GM19463 (cell line): Measurements from ENCODE around the gene ABCC3.

Source experiments
- ATAC-seq: cut with Tn5 transposase; IDR thresholded peaks from one replicate; pipeline ENCODE4 v1.9.1; 2021; ENCODE audit warnings: mild to moderate bottlenecking, moderate library complexity; ENCODE audit not compliant: unreplicated experiment

The ABCC3 gene

DNA sequence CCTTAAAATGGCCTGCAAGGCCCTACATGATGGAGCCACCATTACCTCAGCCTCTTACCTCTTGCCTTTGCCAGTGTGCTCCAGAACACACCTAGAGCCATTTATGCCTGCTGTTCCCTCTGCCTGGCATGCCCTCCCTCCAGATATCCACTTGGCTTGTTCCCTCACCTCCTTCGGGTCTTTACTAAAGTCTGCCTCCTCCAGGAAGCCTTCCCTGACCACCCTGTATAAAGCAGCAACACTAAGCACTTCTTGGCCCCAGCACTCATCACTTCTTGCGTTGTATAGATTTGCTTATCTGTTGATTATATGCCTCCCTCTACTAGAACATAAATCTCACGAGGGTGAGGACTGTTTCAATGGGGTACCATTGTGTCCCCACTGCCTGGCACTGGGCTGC, 47.8 kb downstream of the ABCC3 start:
- no peak for ATAC-seq

DNA sequence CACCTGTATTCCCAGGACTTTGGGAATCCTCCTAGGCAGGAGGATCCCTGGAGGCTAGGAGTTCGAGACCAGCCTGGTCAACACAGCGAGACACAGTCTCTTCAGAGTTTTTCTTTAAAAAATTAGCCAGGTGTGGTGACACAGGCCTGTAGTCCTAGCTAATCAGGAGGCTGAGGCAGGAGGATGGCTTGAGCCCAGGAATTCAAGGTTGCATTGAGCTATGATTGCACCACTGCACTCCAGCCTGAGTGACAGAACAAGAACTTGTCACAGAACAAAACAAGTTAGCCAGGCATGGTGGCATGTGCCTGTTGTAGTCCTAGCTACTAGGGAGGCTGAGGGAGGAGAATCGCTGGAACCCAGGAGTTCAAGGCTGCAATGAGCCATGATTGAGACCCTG, 48.3 kb downstream of the ABCC3 start:
- ATAC-seq: no peak

DNA sequence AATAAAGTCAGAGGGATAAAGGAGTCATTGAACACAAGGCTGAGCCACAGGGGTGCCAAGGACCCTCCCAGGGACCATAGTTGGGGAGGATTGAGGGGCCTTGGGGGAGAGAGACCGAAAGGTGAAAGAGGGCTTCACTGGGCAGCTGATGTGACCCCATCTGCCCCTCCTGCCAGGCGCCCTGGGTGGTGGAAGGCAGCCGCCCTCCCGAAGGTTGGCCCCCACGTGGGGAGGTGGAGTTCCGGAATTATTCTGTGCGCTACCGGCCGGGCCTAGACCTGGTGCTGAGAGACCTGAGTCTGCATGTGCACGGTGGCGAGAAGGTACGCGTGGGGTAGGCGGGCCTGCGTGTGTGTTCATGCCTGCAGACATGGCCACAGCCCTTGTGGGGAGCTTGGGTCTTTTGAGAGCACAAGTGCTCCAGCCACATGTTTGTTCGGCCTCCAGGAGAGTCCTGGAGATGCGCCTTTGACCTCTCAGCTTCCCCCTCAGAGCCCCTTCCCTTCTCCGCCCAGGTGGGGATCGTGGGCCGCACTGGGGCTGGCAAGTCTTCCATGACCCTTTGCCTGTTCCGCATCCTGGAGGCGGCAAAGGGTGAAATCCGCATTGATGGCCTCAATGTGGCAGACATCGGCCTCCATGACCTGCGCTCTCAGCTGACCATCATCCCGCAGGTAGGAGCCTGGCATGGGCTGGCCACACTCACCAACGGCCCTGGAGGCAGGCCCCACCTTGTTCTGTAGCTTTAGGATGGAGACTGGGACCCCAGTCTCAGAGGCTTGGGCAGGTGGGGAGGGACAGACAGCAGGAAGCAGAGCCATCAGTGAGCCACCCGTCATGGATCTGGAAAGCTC, 49.0 kb downstream of the ABCC3 start:
- ATAC-seq: no peak

GRCh38 chr17:50684288-50684611, 49.6 kb downstream of the ABCC3 start:
- no peak for ATAC-seq

DNA sequence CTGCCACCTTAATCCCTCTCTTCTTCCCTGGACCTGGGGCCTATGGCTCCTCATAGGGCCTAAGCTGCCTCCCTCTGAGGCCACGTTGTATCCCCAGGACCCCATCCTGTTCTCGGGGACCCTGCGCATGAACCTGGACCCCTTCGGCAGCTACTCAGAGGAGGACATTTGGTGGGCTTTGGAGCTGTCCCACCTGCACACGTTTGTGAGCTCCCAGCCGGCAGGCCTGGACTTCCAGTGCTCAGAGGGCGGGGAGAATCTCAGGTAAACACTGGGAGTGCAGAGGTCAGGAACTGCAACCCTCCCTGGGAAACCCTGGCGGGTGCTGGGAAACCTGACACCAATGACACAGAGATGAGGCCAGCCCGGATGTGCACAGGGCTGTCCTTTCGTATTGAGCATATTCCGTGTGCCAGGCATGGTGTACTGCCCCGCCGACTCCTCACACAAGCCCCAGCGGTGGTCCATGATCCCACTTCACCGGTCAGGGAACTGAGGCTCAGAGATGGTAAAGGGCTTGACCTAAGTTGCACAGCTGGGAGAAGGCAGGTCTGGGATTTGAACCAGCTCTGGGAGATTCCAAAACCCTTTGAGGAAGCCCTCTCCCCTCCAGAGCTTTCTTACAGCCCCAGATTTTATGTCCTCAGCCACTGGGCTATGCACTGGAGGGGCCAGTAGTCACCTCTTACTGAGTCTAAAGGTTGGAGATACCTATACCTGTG, 50.1 kb downstream of the ABCC3 start:
- no peak for ATAC-seq

DNA sequence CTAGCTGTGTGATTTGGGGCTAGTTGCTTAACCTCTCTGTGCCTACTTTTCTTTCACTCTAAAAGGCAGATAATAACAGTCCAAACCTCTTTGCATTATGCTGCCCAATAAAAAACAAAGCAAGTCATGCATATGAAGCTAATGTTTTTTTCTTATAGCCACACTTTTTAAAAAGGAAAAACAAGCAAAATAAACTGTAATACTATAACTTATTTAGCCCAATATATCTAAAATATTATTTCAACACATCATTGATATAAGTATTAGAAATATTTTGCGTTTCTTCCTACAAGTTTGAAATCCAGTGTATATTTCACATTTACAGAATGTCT, 50.6 kb downstream of the ABCC3 start:
- ATAC-seq: no peak

GRCh38 chr17:50685691-50686493, 51.2 kb downstream of the ABCC3 start:
- no peak for ATAC-seq

DNA sequence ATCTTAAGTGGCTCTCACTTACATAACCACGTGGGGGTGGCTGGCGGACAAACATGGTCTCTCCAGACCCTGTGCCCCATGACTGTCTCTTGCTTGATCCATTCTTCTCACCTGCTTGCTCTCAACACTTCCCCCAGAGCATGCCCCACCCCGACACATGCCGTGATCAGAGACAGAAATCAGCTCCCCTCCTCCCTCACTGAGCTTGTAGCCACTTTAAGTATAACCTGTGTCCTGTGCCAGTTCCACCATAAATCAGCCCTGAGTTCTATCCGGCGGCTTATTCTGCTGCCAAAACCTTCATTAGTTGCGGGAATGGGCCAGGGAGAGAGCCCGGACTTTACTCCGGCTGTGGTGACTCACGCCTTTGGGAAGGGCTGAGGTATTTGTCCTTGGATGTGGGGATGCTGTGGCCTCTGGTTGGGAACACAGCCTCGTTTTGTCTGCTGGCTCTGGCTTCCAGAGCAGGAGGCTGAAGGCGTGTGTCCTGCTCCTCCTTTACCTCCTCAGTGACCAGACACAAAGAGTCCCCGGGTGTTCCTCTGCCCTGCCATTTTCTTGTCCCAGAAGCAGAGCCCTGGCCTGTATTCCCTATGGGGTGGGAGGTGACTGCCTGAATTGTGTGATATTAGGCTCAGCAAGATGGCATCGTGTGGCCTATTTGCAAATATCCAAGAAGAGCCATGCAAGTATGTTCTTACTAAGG, 52.0 kb downstream of the ABCC3 start:
- no peak for ATAC-seq

DNA sequence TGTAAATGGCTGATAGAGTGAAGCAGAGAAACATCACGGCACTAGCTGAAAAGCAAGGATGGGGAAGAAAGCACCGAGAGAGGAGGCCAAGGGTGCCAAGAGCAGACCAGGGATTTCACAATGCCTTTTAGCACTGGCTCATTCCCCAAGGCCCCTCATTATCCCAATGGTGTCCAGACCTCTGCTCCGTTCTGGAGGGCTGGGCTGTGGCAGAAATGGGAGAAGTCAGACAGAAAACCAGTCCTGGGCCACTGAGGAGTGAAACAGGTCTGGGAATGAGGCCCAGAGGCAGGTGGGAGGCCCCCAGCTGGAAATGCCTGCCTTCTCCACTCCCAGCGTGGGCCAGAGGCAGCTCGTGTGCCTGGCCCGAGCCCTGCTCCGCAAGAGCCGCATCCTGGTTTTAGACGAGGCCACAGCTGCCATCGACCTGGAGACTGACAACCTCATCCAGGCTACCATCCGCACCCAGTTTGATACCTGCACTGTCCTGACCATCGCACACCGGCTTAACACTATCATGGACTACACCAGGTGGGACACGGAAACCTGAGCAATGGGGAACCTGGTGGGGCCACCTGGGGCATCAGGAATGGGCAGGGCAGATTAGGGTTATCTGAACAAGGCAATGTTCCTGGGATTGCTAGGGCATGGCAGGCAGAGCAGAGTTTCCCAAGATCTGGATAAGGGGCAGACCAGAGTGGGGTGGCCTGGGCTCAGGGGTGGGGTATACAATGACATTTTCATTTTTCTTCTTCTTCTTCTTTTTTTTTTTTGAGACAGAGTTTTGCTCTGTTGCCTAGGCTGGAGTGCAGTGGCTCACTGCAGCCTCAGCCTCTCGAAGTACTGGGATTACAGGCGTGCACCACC, 52.8 kb downstream of the ABCC3 start:
- ATAC-seq: no peak

- no peak for ATAC-seq
These were observed 53.6 kb downstream of the ABCC3 start for GRCh38 chr17:50688245-50688644.

DNA sequence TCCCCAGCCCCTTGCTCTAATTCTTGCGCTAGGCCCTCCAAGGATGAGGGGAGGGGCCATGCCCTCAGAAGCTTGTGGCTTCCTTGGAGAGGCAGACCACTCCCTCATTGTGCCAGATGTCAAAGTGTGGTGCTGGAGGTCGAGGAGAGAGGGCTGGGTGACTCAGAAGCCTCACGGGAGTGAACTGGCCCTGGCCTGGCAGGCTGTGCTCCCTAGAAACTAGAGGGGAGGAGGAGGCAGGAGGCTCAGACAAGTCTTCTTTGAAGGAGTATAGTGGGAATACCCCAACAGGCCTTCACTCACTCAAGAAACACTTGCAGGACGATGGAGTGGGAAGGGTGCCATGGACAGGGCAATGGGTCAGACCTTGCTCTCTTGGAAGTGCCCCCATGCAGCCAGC, 54.6 kb downstream of the ABCC3 start:
- no peak for ATAC-seq

GRCh38 chr17:50689956-50690886, 55.5 kb downstream of the ABCC3 start:
- no peak for ATAC-seq

- ATAC-seq: no peak
These were observed 56.3 kb downstream of the ABCC3 start for GRCh38 chr17:50690887-50691549.

GRCh38 chr17:50691550-50692447, 57.1 kb downstream of the ABCC3 start:
- ATAC-seq: no peak

DNA sequence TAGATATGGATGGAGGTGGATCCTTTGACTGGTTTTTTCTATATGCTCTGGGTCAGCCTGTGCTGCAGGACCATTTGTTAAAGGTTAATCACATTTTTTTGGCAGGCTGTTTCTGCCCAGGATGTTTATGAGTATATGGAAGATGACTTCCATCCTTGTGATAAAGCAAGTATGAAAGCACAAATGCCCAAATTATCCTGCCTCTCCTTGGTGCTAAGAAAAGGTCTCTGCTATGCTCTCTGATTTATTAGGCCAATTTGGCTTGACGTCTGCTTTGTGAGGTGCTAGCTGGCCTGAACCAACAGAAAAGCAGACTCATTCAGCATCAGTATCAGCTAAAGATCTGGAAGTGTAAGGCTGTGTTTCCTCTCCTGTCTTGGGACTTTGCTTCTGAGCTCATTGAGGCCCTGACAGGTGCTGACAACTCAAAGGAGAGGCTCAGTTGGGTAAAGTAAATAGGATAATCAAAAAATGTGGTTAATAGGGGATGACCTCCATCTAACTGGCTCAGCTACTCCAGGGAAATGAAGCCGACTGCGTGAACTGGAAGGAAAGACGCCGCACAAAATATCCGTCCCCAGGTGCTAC, 57.9 kb downstream of the ABCC3 start:
- ATAC-seq: no peak

GRCh38 chr17:50693036-50693682, 58.5 kb downstream of the ABCC3 start:
- ATAC-seq: no peak
